GM18526 (cell line): Measurements from ENCODE around the gene SMARCA1.

ENCODE experiments used
- POLR2A ChIP-seq: IDR thresholded peaks from 3 replicates; pipeline ENCODE4 v1.6.1; 2011; ENCODE audit not compliant: insufficient read length; ENCODE audit errors: extremely low read depth

The SMARCA1 gene

GRCh38 chrX:129433461-129433860 lies 89.8 kb downstream of the SMARCA1 start:
- no peak for TF ChIP-seq POLR2A

GRCh38 chrX:129427267-129427666 lies 96.0 kb downstream of the SMARCA1 start:
- TF ChIP-seq POLR2A: no peak

GRCh38 chrX:129423191-129423590 lies 100.1 kb downstream of the SMARCA1 start:
- no peak for TF ChIP-seq POLR2A

- no peak for TF ChIP-seq POLR2A
Observed at GRCh38 chrX:129404670-129405008, 118.7 kb downstream of the SMARCA1 start.

GRCh38 chrX:129403974-129404669 lies 119.2 kb downstream of the SMARCA1 start:
- no peak for TF ChIP-seq POLR2A
